GM23248 (cell line): ENCODE data around the gene MED15. TPM values are rescaled to one million over a fixed set of nuclear protein-coding genes. Genes with fewer than 3 reads are reported as not detected.
A peak's percentile ranks its signal among the peaks of the same experiment; 100 is the strongest.

ENCODE experiments used
- DNase-seq: peaks from one replicate; pipeline ENCODE4 v3.0.0-alpha.2; 2015
- H2AFZ ChIP-seq: fragments of 200-600 bp; sonication (generic); 2 replicates; pipeline ENCODE4 v1.6.1; 2016; ENCODE audit warnings: antibody characterized with exemption
- H3F3A ChIP-seq: fragments of 200-600 bp; sonication (generic); 2 replicates; pipeline ENCODE4 v1.6.1; 2016; ENCODE audit warnings: mild to moderate bottlenecking, antibody characterized with exemption, mixed run types; ENCODE audit not compliant: insufficient read depth
- H3K27ac ChIP-seq: fragments of 200-600 bp; sonication (generic); 2 replicates; pipeline ENCODE4 v1.5.1; 2016; ENCODE audit warnings: mild to moderate bottlenecking
- H3K27me3 ChIP-seq: fragments of 200-600 bp; sonication (generic); replicated peaks from 2 replicates; pipeline ENCODE4 v1.6.1; 2016; ENCODE audit warnings: mild to moderate bottlenecking; ENCODE audit not compliant: insufficient read depth
- H3K36me3 ChIP-seq: fragments of 200-600 bp; sonication (generic); 2 replicates; pipeline ENCODE4 v1.6.1; 2016; ENCODE audit warnings: low read depth, mild to moderate bottlenecking
- H3K4me1 ChIP-seq: fragments of 200-600 bp; sonication (generic); 2 replicates; pipeline ENCODE4 v1.6.1; 2016; ENCODE audit warnings: mild to moderate bottlenecking; ENCODE audit not compliant: insufficient read depth
- H3K4me2 ChIP-seq: fragments of 200-600 bp; sonication (generic); one replicate; pipeline ENCODE4 v1.6.1; 2016; ENCODE audit warnings: mild to moderate bottlenecking; ENCODE audit not compliant: unreplicated experiment
- H3K4me3 ChIP-seq: fragments of 200-600 bp; sonication (generic); 2 replicates; pipeline ENCODE4 v1.5.1; 2016; ENCODE audit warnings: mild to moderate bottlenecking
- H3K79me2 ChIP-seq: fragments of 200-600 bp; sonication (generic); 2 replicates; pipeline ENCODE4 v1.6.1; 2016; ENCODE audit warnings: mild to moderate bottlenecking; ENCODE audit not compliant: insufficient read depth
- H3K9ac ChIP-seq: fragments of 200-600 bp; sonication (generic); 2 replicates; pipeline ENCODE4 v1.6.1; 2016; ENCODE audit warnings: mild to moderate bottlenecking
- H3K9me2 ChIP-seq: fragments of 200-600 bp; sonication (generic); 2 replicates; pipeline ENCODE4 v1.6.1; 2016; ENCODE audit warnings: mixed run types, mild to moderate bottlenecking, moderate library complexity; ENCODE audit not compliant: insufficient read depth
- H3K9me3 ChIP-seq: fragments of 200-600 bp; sonication (generic); one replicate; pipeline ENCODE4 v1.6.1; 2017; ENCODE audit warnings: low read depth
- H4K20me1 ChIP-seq: fragments of 200-600 bp; sonication (generic); 2 replicates; pipeline ENCODE4 v1.6.0; 2016; ENCODE audit not compliant: insufficient read depth
- EZH2 ChIP-seq: fragments of 200-600 bp; sonication (generic); IDR thresholded peaks from 2 replicates; pipeline ENCODE4 v1.6.1; 2018; ENCODE audit warnings: antibody characterized with exemption, mild to moderate bottlenecking; ENCODE audit not compliant: insufficient read depth, poor library complexity, severe bottlenecking
- EZH2phosphoT487 ChIP-seq: fragments of 200-600 bp; sonication (generic); IDR thresholded peaks from 2 replicates; pipeline ENCODE4 v1.6.1; 2018; ENCODE audit warnings: antibody characterized with exemption, moderate library complexity, mild to moderate bottlenecking, low read depth; ENCODE audit not compliant: insufficient read depth
- WGBS, 2 experiments: methylation state at CpG; one replicate each; pipeline ENCODE4 v1.1.6; 2015 to 2017; ENCODE audit warnings: low lambda C conversion rate in 2 of 2, low coverage in 1 of 2; ENCODE audit errors: missing lambda C conversion rate in 2 of 2; 5-methylcytosine and 5-hydroxymethylcytosine counted together
- in situ Hi-C: fragments of 300-500 bp; cut with MboI; formaldehyde crosslinking; loops from 2 replicates; pipeline ENCODE4 v1.15.0; 2020
- polyA plus RNA-seq: library from polyadenylated mRNA; unstranded; fragments of >200 nt; fragmentation: Nextera tagmentation; extraction: Ambion mirVana; gene quantifications from 2 replicates; pipeline ENCODE4 v1.2.1, GENCODE V29; 2016
- total RNA-seq: library from RNA; depleted of rRNA; stranded (reverse); fragments of >200 nt; shearing (Covaris generic); gene quantifications from 2 replicates; pipeline ENCODE4 v1.2.3, GENCODE V29; 2014

MED15 gene
- total and polyA plus RNA-seq, 2 experiments from 2014 or later = 40.2 to 69.7 TPM

DNA sequence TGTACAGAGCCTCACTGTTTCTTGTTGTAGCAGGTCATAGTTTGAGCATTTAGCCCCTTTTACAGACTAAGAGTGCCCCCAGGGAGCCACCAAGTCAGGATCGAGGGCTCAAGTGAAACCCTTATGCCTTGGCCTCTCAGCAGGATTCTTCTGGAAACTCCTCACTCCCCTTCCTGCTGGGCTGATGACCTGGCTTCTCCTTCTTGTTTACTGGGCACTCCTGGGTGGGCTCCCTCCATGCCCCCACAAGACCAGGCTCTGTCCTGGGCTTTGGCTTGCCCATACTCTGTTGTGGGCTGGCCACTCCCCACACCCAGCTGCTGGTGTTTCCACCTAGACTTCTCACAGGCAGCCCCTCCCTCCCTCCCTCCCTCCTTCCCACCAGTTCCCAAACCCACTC lies 69.6 kb downstream of the MED15 start:
- Histone ChIP-seq H3K9ac (no peak overlapping the region), H3K27ac (no peak overlapping the region), H3K27me3 (no peaks in the 10 kb centered on the region), H3K4me2 (no peak overlapping the region), H2AFZ (no peak overlapping the region), H3F3A (peaks cover 2% of the 10 kb centered on the region), H3K9me2 (no peaks in the 10 kb centered on the region), H3K36me3 (peaks cover 49% of the 10 kb centered on the region), H3K4me1 (no peaks in the 10 kb centered on the region; the same call in 1 of the 2 replicates), H3K9me3 (no peaks in the 10 kb centered on the region), H3K79me2 (peaks cover 100% of the 10 kb centered on the region), H4K20me1 (no peaks in the 10 kb centered on the region), H3K4me3 (no peak overlapping the region)
- no peak for TF ChIP-seq EZH2
- no peak for TF ChIP-seq EZH2phosphoT487
- 50 to 69% methylated on average over 1 of the region's 1 CpG for WGBS, 2 experiments
- DNase-seq = no peak
- in situ Hi-C loops = no loop called here

- DNase-seq = peak; percentile 49
Observed at GRCh38 chr22:20577549-20577975, 70.2 kb downstream of the MED15 start.

GRCh38 chr22:20578192-20578591 lies 70.8 kb downstream of the MED15 start:
- H3K27ac ChIP-seq = no peak overlapping the region
- peaks cover 38% of the 10 kb centered on the region for H3K36me3 ChIP-seq
- H3K4me3 ChIP-seq = no peak overlapping the region
- no peak for TF ChIP-seq EZH2
- TF ChIP-seq EZH2phosphoT487 = no peak
- DNase-seq = no peak
- WGBS, 2 experiments = 82 to 97% methylated on average over 6 to 7 of the region's 7 CpGs
- H3K4me1 ChIP-seq = no peaks in the 10 kb centered on the region; the same call in 1 of the 2 replicates
- no peaks in the 10 kb centered on the region for H3K27me3 ChIP-seq
- H3K9me3 ChIP-seq = no peaks in the 10 kb centered on the region
- no peak overlapping the region for H3K4me2 ChIP-seq
- H4K20me1 ChIP-seq = no peaks in the 10 kb centered on the region
- in situ Hi-C loops = no loop called here
- no peaks in the 10 kb centered on the region for H3K9me2 ChIP-seq
- no peak overlapping the region for H3K9ac ChIP-seq
- no peak overlapping the region for H2AFZ ChIP-seq
- peaks cover 98% of the 10 kb centered on the region for H3K79me2 ChIP-seq
- no peaks in the 10 kb centered on the region for H3F3A ChIP-seq

More at GRCh38 chr22:20577549-20577975, 70.2 kb downstream of the MED15 start:
- no peak overlapping the region for H3K27ac ChIP-seq
- no peak overlapping the region for H2AFZ ChIP-seq
- in situ Hi-C loops = no loop called here
- no peaks in the 10 kb centered on the region for H4K20me1 ChIP-seq
- 66 to 74% methylated on average over 8 of the region's 8 CpGs for WGBS, 2 experiments
- no peak overlapping the region for H3K4me3 ChIP-seq
- no peaks in the 10 kb centered on the region for H3K27me3 ChIP-seq
- no peaks in the 10 kb centered on the region for H3K9me2 ChIP-seq
- no peaks in the 10 kb centered on the region for H3K9me3 ChIP-seq
- H3K4me2 ChIP-seq = no peak overlapping the region
- H3K4me1 ChIP-seq = no peaks in the 10 kb centered on the region; the same call in 1 of the 2 replicates
- H3K36me3 ChIP-seq = peaks cover 44% of the 10 kb centered on the region
- TF ChIP-seq EZH2 (no peak), EZH2phosphoT487 (no peak)
- H3K9ac ChIP-seq = no peak overlapping the region
- no peaks in the 10 kb centered on the region for H3F3A ChIP-seq
- peaks cover 98% of the 10 kb centered on the region for H3K79me2 ChIP-seq

DNA sequence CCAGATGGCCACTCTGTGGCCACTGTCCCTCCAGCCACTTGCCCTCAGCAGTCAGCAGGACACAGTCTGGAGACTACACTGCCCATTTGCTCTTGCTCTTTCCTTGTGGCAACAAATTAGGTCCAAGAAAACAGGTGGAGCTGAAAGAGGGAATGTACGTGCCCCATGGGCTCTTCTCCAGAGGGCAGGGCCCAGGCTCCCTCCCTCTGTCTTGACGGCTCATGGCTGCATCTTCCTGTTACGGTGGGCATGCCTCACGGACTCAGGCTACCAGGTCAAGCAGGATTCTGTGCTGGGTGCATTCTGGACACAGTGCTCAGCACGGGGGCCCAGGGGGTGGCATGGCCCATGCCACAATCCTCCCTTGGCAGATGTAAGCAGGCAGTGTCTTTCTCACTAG lies 71.3 kb downstream of the MED15 start:
- Histone ChIP-seq H3K4me2 (no peak overlapping the region), H3K4me1 (no peaks in the 10 kb centered on the region; the same call in 1 of the 2 replicates), H3K79me2 (peaks cover 96% of the 10 kb centered on the region), H3K4me3 (no peak overlapping the region), H3F3A (no peaks in the 10 kb centered on the region), H3K36me3 (peaks cover 33% of the 10 kb centered on the region), H3K9me2 (no peaks in the 10 kb centered on the region), H3K9ac (no peak overlapping the region), H3K27ac (no peak overlapping the region), H2AFZ (no peak overlapping the region), H3K27me3 (no peaks in the 10 kb centered on the region), H3K9me3 (no peaks in the 10 kb centered on the region), H4K20me1 (no peaks in the 10 kb centered on the region)
- in situ Hi-C loops = no loop called here
- 83 to 91% methylated on average over 5 of the region's 5 CpGs for WGBS, 2 experiments
- no peak for TF ChIP-seq EZH2
- TF ChIP-seq EZH2phosphoT487 = no peak
- no peak for DNase-seq
